ENCODE data around the gene ZNF564. TPM values are rescaled to one million over a fixed set of nuclear protein-coding genes. Genes with fewer than 3 reads are reported as not detected.

The ZNF564 gene
- total and polyA plus RNA-seq, 2 of the 8 experiments (the other 6 are each of a cell fraction or from before 2014, with no cell fraction given) = 0.89 to 10.4 TPM

DNA sequence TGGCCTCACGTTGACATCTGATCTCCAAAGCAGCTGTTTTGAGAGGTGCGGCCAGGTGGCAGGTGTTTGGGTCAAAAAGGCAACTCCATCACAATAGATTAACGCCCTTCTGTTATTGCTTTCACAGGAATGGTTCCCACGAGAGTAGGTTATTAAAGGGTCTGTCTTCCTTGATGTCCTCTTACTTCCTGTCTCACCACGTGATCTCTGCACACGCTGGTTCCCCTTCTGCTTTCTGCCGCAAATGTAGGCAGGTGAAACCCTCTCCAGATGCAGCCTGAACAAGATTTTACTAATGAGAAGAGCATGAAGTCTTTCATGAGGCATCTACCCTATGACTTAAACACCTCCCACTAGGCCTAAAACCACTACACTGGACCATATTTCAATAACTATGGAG, 22.8 kb upstream of the ZNF564 start:
- DNase-seq (ENCODE audit: low read depth in 1 of 2, low spot score in 2 of 2) (no peak), FAIRE-seq (no peak)
- H2BK120ac ChIP-seq (replicated peaks; ENCODE audit: low read depth, low read length) = no peak overlapping the region
- H4K20me1 ChIP-seq (replicated peaks in 1 of 2; ENCODE audit: control insufficient read depth in 1 of 2, insufficient read depth in 2 of 2, low read length in 2 of 2) = no peaks in the 10 kb centered on the region
- H3K9ac ChIP-seq (replicated peaks in 1 of 4; ENCODE audit: extremely low read depth in 1 of 4, low read depth in 3 of 4, low read length in 3 of 4) = no peak overlapping the region
- H4K5ac ChIP-seq (ENCODE audit: insufficient read length, low read depth, low read length) = no peak overlapping the region
- H3K4me2 ChIP-seq (ENCODE audit: insufficient read depth in 1 of 2, low read depth in 2 of 2, low read length in 2 of 2) = no peak overlapping the region
- H3K18ac ChIP-seq (ENCODE audit: extremely low read depth, low read length) = no peak overlapping the region
- H2BK12ac ChIP-seq (ENCODE audit: low read depth, low read length) = 0 out of 2 replicates have a peak overlapping the region, but pooled peaks have one; percentile 60
- no peak overlapping the region for H2AFZ ChIP-seq (ENCODE audit: low read length)
- 0 out of 2 replicates have a peak overlapping the region, but pooled peaks have one; percentile 21 for H2BK5ac ChIP-seq (ENCODE audit: low read depth, low read length)
- no peak for TF ChIP-seq CHD2 (IDR thresholded peaks at IDR 0.05; ENCODE audit: low read length)
- no peak for TF ChIP-seq KDM1A (IDR thresholded peaks at IDR 0.05; ENCODE audit: borderline replicate concordance, low read length)
- TF ChIP-seq SIRT6 (IDR thresholded peaks at IDR 0.05; ENCODE audit: low read length) = no peak
- TF ChIP-seq HDAC6 (IDR thresholded peaks at IDR 0.05; ENCODE audit: low read depth, low read length) = no peak
- TF ChIP-seq EGR1 (IDR thresholded peaks at IDR 0.05; ENCODE audit: borderline replicate concordance, low read depth, low read length) = no peak
- TF ChIP-seq E2F6 (IDR thresholded peaks at IDR 0.05) = 0 out of 2 replicates have a peak, but pooled peaks have one; percentile 13
- TF ChIP-seq TCF12 (IDR thresholded peaks at IDR 0.05; ENCODE audit: low read depth, low read length) = 0 out of 2 replicates have a peak, but pooled peaks have one; percentile 16
- TF ChIP-seq ATF3 (IDR thresholded peaks at IDR 0.05; ENCODE audit: insufficient read depth, low read depth, low read length) = no peak
- no peak for TF ChIP-seq BCL11A (IDR thresholded peaks at IDR 0.05; ENCODE audit: low read depth in 2 of 2, low read length in 2 of 2)
- no peak overlapping the region for H3K4me3 ChIP-seq (ENCODE audit: extremely low read depth in 1 of 4, insufficient read depth in 2 of 4, low read depth in 3 of 4, low read length in 4 of 4)
- H3K9me3 ChIP-seq (ENCODE audit: insufficient read depth in 2 of 2, low read depth in 1 of 2, low read length in 1 of 2) = no peaks in the 10 kb centered on the region
- H3K36me3 ChIP-seq (ENCODE audit: control insufficient read depth in 2 of 4, insufficient read depth in 4 of 4, low read length in 3 of 4) = peaks cover 0 to 11% (median 0%) of the 10 kb centered on the region in 4 experiments; a peak in 1 of 8 replicates
- ChIA-PET CTCF (ENCODE audit: partially characterized antibody) (interaction anchor here (0.6 to 1.9 kb wide), 9 partner anchors 9 to 98 kb away, joined by 3 to 10 read pairs (median 4); no protein-coding TSS in a partner anchor), POLR2A (ENCODE audit: partially characterized antibody) (interaction anchor here (1.3 to 1.8 kb wide), 2 partner anchors 37 to 40 kb away, joined by 4 to 6 read pairs; partner anchors contain the start of genes ZNF490 and ZNF791)
- H4K8ac ChIP-seq (ENCODE audit: extremely low read depth, insufficient read depth, low read length) = no peak overlapping the region
- H3K4me1 ChIP-seq (replicated peaks in 1 of 4; ENCODE audit: control insufficient read depth in 3 of 4, insufficient read depth in 4 of 4, low read length in 3 of 4) = peaks cover 0 to 7% (median 0%) of the 10 kb centered on the region in 4 experiments; a peak in 2 of 7 replicates
- H3K27ac ChIP-seq (ENCODE audit: low read depth, low read length) = no peak overlapping the region
- no peak overlapping the region for H4K91ac ChIP-seq (replicated peaks; ENCODE audit: insufficient read length, low read length)
- H3K27me3 ChIP-seq (replicated peaks in 1 of 4; ENCODE audit: control insufficient read depth in 3 of 4, extremely low read depth in 1 of 4, insufficient read depth in 3 of 4, low read length in 3 of 4) = no peaks in the 10 kb centered on the region
- no peak overlapping the region for H3K23ac ChIP-seq (ENCODE audit: insufficient read length)
- no peak overlapping the region for H3K14ac ChIP-seq (ENCODE audit: insufficient read length)
- no peak overlapping the region for H2AK5ac ChIP-seq (ENCODE audit: low read depth, low read length)
- H3K79me1 ChIP-seq (ENCODE audit: low read depth, low read length) = no peaks in the 10 kb centered on the region
- H3K79me2 ChIP-seq (ENCODE audit: control insufficient read depth in 1 of 2, insufficient read depth in 2 of 2, low read length in 2 of 2) = no peaks in the 10 kb centered on the region
- H3K56ac ChIP-seq (replicated peaks; ENCODE audit: insufficient read length, low read depth, low read length) = no peak overlapping the region
- H2BK20ac ChIP-seq (ENCODE audit: low read length) = no peak overlapping the region
- H3K23me2 ChIP-seq (ENCODE audit: low read depth, low read length) = no peaks in the 10 kb centered on the region
- H2BK15ac ChIP-seq (ENCODE audit: low read length) = no peak overlapping the region
- 89% methylated on average over 7 of the region's 7 CpGs; no CpG with 5 or more reads in 1 of the 2 experiments for WGBS, 2 experiments (ENCODE audit: extremely low coverage in 1 of 2, insufficient coverage in 1 of 2, insufficient read length in 1 of 2, insufficient replicate concordance in 2 of 2, low coverage in 1 of 2, low lambda C conversion rate in 2 of 2, missing lambda C conversion rate in 1 of 2)
- no peak overlapping the region for H3K4ac ChIP-seq (replicated peaks; ENCODE audit: insufficient read length, low read depth, low read length)
